WI38 (cell line): ENCODE measurements around the gene ST3GAL2.

Source experiments
- H3K4me3 ChIP-seq: 2 replicates; pipeline ENCODE4 v1.5.1; 2011; ENCODE audit warnings: low read depth, mild to moderate bottlenecking, control low read depth, low read length
- TF ChIP-seq, protein P1 (sequence below): IDR thresholded peaks from 2 replicates; pipeline ENCODE4 v1.5.1; 2012; ENCODE audit warnings: low read depth, mild to moderate bottlenecking, control low read depth, low read length

ST3GAL2 gene

GRCh38 chr16:70432723-70433457 is 6.0 kb downstream of the ST3GAL2 start:
- TF ChIP-seq, protein P1, sequence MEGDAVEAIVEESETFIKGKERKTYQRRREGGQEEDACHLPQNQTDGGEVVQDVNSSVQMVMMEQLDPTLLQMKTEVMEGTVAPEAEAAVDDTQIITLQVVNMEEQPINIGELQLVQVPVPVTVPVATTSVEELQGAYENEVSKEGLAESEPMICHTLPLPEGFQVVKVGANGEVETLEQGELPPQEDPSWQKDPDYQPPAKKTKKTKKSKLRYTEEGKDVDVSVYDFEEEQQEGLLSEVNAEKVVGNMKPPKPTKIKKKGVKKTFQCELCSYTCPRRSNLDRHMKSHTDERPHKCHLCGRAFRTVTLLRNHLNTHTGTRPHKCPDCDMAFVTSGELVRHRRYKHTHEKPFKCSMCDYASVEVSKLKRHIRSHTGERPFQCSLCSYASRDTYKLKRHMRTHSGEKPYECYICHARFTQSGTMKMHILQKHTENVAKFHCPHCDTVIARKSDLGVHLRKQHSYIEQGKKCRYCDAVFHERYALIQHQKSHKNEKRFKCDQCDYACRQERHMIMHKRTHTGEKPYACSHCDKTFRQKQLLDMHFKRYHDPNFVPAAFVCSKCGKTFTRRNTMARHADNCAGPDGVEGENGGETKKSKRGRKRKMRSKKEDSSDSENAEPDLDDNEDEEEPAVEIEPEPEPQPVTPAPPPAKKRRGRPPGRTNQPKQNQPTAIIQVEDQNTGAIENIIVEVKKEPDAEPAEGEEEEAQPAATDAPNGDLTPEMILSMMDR: no peak

GRCh38 chr16:70432356-70432722 is 6.6 kb downstream of the ST3GAL2 start:
- no peak overlapping the region for H3K4me3 ChIP-seq
- TF ChIP-seq, protein P1: no peak

More at GRCh38 chr16:70432723-70433457, 6.0 kb downstream of the ST3GAL2 start:
- H3K4me3 ChIP-seq: no peak overlapping the region

DNA sequence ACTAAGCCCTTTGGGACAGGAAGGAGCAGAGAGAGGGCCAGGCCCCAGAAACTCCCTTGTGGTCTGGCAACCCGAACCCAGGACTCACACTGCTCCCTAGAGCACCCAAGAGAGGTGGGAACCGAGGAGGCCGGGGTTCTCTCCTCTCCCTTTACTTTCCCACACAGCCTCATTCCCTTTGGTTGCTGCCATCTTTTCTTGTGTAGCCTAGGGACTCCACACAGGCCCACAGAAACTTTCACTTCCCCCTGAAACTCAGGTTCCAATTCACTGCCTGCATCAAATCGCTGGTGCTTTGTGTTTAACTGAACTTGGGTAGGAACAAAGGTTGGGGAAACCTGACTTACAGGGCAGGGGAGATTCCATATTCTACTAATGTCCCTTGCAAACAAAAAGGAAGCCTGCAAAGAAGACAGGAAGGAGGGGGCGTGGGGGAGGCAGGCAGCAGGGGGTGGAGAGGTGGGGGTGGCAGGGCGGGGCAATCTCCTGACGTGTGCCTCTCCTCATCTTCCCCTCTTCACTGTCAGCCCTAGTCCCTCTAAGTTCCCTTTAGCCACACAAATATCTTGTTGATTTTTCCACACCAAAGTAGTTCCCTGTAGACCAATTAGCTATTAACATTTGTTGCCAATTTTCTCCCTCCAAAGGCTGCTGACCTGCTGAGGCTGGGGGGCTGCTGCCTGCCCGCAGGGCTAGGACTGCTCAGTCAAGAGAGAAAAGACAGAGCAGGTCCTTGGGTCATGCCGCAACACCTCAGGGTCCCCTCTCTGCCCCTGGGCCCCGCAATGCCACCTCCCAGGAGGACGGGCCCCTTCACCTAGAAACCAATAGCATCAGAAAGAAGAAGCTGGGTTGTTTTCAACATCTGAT is 8.0 kb downstream of the ST3GAL2 start:
- no peak overlapping the region for H3K4me3 ChIP-seq
- TF ChIP-seq, protein P1: no peak

- no peak overlapping the region for H3K4me3 ChIP-seq
- TF ChIP-seq, protein P1: no peak
Observed at GRCh38 chr16:70429888-70430666, 8.8 kb downstream of the ST3GAL2 start.

DNA sequence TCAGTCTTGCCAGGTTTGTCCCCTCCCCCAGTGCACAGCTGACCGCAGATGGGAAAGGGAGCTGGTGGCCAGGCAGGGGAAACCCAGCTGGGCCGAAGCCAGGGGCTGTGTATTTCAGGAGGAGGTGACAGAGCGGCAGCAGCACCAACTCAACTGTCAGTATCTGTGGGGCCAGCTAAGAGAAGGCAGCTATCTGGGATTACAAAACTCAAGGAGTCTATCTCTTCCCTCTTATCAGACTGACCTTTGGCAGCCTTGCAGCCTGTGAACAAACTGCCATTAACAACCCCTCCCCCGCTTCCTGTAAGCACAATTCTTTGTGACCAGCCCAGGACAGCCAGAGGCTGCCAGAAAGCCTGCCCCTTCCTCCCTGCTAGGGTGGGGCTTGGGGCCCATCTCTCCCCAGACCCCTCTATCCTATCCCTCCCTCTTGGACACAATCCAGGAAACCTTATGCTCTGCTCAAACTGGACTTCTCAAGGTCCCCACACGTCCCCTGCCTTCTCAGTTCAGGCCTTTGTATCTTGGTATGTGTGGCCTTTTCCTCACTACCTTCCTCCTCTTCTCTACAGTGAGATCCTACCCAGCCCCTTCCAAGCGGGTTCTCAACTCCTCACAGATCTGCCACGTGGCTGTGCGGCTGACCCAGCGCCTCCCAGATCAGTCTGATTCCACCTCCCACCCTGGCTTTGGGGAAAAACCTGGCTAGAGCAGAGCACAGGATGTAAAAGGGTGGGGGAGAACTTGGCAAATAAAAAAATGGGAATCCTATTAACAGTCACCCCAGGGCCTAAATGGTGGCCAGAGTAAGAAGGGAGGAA is 10.5 kb downstream of the ST3GAL2 start:
- no peak overlapping the region for H3K4me3 ChIP-seq

DNA sequence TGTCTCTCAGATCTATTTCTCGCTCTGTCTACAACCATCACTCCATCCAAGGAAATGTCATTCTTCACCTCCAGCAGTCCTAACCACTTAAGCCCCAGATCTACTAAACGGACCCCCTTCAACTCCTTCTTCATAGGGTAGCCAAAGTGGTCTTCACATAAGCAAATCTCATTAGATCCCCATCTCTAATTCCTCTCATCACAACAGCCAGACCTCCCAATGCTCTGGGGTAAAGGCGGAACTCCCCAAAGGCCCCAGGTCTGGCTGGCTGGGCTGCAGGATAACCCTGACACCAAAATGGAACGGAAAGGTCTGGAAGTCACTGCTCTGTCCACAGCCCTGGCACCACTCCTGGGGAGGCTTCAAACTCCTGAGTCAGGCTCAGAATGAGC is 11.1 kb downstream of the ST3GAL2 start:
- H3K4me3 ChIP-seq: 0 out of 2 replicates have a peak overlapping the region, but pooled peaks have one; percentile 14
- TF ChIP-seq, protein P1: no peak

More for the DNA sequence above, 10.5 kb downstream of the ST3GAL2 start:
- TF ChIP-seq, protein P1: no peak
